ENCODE results near the gene HOXB9. TPM values are rescaled to one million over a fixed set of nuclear protein-coding genes. Genes with fewer than 3 reads are reported as not detected.

HOXB9 gene
- total and polyA plus RNA-seq, 9 of the 15 experiments (the other 6 are each of a cell fraction or from before 2014, with no cell fraction given), result 3.1 to 196 (median 77.6) TPM

DNA sequence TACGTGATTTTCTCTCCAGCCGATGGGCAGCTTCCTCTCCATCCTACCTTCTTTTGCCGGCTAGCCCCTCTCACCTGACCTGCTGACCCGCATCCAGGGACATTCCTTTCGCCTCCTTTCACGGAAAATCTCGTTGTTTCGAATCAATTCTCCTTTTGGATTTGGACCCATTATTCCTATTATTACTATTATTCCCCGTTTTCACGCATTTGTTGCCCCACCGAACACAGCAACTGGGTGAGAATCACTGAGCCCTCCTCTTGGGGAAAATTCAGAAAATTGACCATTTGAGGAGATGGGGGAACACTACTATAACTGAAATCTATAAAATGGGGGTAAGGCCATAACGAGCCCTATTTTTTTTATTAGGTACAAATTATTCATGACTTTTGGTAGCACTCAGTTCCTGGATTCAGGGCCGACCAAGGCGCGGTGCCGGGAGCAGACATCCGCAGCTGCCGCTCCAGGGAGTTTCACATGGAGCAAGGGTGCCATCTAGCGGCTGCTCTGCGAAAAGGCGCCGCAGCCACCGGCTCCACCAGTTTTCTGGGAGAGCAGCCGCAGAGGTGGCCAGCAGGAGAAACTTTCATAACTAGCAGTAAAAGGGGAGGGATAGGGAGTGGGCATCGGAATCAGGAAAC is 7.8 kb downstream of the HOXB9 start (continued):
- TF ChIP-seq, protein P1, sequence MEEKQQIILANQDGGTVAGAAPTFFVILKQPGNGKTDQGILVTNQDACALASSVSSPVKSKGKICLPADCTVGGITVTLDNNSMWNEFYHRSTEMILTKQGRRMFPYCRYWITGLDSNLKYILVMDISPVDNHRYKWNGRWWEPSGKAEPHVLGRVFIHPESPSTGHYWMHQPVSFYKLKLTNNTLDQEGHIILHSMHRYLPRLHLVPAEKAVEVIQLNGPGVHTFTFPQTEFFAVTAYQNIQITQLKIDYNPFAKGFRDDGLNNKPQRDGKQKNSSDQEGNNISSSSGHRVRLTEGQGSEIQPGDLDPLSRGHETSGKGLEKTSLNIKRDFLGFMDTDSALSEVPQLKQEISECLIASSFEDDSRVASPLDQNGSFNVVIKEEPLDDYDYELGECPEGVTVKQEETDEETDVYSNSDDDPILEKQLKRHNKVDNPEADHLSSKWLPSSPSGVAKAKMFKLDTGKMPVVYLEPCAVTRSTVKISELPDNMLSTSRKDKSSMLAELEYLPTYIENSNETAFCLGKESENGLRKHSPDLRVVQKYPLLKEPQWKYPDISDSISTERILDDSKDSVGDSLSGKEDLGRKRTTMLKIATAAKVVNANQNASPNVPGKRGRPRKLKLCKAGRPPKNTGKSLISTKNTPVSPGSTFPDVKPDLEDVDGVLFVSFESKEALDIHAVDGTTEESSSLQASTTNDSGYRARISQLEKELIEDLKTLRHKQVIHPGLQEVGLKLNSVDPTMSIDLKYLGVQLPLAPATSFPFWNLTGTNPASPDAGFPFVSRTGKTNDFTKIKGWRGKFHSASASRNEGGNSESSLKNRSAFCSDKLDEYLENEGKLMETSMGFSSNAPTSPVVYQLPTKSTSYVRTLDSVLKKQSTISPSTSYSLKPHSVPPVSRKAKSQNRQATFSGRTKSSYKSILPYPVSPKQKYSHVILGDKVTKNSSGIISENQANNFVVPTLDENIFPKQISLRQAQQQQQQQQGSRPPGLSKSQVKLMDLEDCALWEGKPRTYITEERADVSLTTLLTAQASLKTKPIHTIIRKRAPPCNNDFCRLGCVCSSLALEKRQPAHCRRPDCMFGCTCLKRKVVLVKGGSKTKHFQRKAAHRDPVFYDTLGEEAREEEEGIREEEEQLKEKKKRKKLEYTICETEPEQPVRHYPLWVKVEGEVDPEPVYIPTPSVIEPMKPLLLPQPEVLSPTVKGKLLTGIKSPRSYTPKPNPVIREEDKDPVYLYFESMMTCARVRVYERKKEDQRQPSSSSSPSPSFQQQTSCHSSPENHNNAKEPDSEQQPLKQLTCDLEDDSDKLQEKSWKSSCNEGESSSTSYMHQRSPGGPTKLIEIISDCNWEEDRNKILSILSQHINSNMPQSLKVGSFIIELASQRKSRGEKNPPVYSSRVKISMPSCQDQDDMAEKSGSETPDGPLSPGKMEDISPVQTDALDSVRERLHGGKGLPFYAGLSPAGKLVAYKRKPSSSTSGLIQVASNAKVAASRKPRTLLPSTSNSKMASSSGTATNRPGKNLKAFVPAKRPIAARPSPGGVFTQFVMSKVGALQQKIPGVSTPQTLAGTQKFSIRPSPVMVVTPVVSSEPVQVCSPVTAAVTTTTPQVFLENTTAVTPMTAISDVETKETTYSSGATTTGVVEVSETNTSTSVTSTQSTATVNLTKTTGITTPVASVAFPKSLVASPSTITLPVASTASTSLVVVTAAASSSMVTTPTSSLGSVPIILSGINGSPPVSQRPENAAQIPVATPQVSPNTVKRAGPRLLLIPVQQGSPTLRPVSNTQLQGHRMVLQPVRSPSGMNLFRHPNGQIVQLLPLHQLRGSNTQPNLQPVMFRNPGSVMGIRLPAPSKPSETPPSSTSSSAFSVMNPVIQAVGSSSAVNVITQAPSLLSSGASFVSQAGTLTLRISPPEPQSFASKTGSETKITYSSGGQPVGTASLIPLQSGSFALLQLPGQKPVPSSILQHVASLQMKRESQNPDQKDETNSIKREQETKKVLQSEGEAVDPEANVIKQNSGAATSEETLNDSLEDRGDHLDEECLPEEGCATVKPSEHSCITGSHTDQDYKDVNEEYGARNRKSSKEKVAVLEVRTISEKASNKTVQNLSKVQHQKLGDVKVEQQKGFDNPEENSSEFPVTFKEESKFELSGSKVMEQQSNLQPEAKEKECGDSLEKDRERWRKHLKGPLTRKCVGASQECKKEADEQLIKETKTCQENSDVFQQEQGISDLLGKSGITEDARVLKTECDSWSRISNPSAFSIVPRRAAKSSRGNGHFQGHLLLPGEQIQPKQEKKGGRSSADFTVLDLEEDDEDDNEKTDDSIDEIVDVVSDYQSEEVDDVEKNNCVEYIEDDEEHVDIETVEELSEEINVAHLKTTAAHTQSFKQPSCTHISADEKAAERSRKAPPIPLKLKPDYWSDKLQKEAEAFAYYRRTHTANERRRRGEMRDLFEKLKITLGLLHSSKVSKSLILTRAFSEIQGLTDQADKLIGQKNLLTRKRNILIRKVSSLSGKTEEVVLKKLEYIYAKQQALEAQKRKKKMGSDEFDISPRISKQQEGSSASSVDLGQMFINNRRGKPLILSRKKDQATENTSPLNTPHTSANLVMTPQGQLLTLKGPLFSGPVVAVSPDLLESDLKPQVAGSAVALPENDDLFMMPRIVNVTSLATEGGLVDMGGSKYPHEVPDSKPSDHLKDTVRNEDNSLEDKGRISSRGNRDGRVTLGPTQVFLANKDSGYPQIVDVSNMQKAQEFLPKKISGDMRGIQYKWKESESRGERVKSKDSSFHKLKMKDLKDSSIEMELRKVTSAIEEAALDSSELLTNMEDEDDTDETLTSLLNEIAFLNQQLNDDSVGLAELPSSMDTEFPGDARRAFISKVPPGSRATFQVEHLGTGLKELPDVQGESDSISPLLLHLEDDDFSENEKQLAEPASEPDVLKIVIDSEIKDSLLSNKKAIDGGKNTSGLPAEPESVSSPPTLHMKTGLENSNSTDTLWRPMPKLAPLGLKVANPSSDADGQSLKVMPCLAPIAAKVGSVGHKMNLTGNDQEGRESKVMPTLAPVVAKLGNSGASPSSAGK (IDR thresholded peaks at IDR 0.05), result no peak
- TF ChIP-seq KDM2B (CRISPR knock-in tag; IDR thresholded peaks at IDR 0.05) (no peak), SUPT5H (IDR thresholded peaks at IDR 0.05) (0 out of 2 replicates have a peak, but pooled peaks have one; percentile 49), MAZ (CRISPR knock-in tag; conservative IDR thresholded peaks at IDR 0.05 in 1 of 2, IDR thresholded peaks at IDR 0.05 in 1 of 2) (peak in 1 of 2 experiments; percentile 65; a peak in 2 of 4 replicates), ETV6 (IDR thresholded peaks at IDR 0.05; ENCODE audit: borderline replicate concordance in 1 of 2, low read depth in 2 of 2, low read length in 1 of 2) (0 out of 4 replicates have a peak, but pooled peaks of 1 of the 2 experiments have one; percentile 4), ETV6 (CRISPR knock-in tag; IDR thresholded peaks at IDR 0.05; ENCODE audit: borderline replicate concordance) (no peak), GATAD2B (IDR thresholded peaks at IDR 0.05; ENCODE audit: borderline replicate concordance) (peak; percentile 31), ELF1 (tag; IDR thresholded peaks at IDR 0.05) (peak; percentile 66), KAT7 (CRISPR knock-in tag; IDR thresholded peaks at IDR 0.05; ENCODE audit: borderline replicate concordance) (peak; percentile 61; the same call in 1 of the 2 replicates), CSDE1 (IDR thresholded peaks at IDR 0.05) (no peak), FOSL1 (tag; conservative IDR thresholded peaks at IDR 0.05) (no peak), CC2D1A (IDR thresholded peaks at IDR 0.05) (peak; percentile 72), JUNB (CRISPR knock-in tag; conservative IDR thresholded peaks at IDR 0.05) (no peak), CREB1 (IDR thresholded peaks at IDR 0.05) (no peak), CREB1 (CRISPR knock-in tag; IDR thresholded peaks at IDR 0.05) (no peak), FOXA1 (IDR thresholded peaks at IDR 0.05; ENCODE audit: borderline replicate concordance) (no peak), ASH1L (IDR thresholded peaks at IDR 0.05; ENCODE audit: borderline replicate concordance, low read depth, partially characterized antibody) (no peak), KAT2B (IDR thresholded peaks at IDR 0.05; ENCODE audit: low read depth, low read length) (no peak)

All from K562 (cell line).